Natural killer cell treated with Interleukin-12 subunit alpha and Interleukin-12 subunit beta and Interleukin-15 and Interleukin-18, amount 100 ng/mL, for 72 hours (primary cell): ENCODE measurements around the gene IL1RAPL2. TPM values are rescaled to one million over a fixed set of nuclear protein-coding genes. Genes with fewer than 3 reads are reported as not detected.
"Not testable (repeated sequence)": the region's sequence is repeated elsewhere in the genome, so short reads cannot be mapped to it uniquely, and the experiment has no call there.

Source experiments
- ATAC-seq, 2 donors: fragments of 150-1000 bp; cut with Tn5 transposase in 1 of 2; sonication (Bioruptor Pico), chemical (Tn5 transposase) in 1 of 2; 2 replicates each; pipeline ENCODE4 v1.10.0; 2021
- DNase-seq: peaks from one replicate; pipeline ENCODE4 v3.0.0; 2022; ENCODE audit warnings: low spot score
- H3K27ac Mint-ChIP-seq, 2 donors: 1 replicate in 1 of 2; 2 replicates in 1 of 2; pipeline ENCODE4 v1.8.0; 2022; ENCODE audit warnings: mixed read lengths in 2 of 2, mild to moderate bottlenecking in 1 of 2, moderate library complexity in 1 of 2
- H3K27me3 Mint-ChIP-seq, 2 donors: 1 replicate in 1 of 2; 2 replicates in 1 of 2; pipeline ENCODE4 v1.8.0; 2022; ENCODE audit warnings: mixed read lengths in 2 of 2
- H3K36me3 Mint-ChIP-seq: one replicate; pipeline ENCODE4 v1.8.0; 2022; ENCODE audit warnings: mixed read lengths
- H3K4me1 Mint-ChIP-seq, 2 donors: 1 replicate in 1 of 2; 2 replicates in 1 of 2; pipeline ENCODE4 v1.8.0; 2022; ENCODE audit warnings: low read depth in 2 of 2, mixed read lengths in 2 of 2, mild to moderate bottlenecking in 1 of 2
- H3K4me3 Mint-ChIP-seq: one replicate; pipeline ENCODE4 v1.8.0; 2022; ENCODE audit warnings: mixed read lengths
- H3K9me3 Mint-ChIP-seq: 2 replicates; pipeline ENCODE4 v1.8.0; 2022; ENCODE audit warnings: mixed read lengths
- total RNA-seq, 2 donors: library from RNA; stranded (reverse); gene quantifications; one replicate each; pipeline ENCODE4 v1.2.3, GENCODE V29; 2022

Gene IL1RAPL2
- total RNA-seq, 2 donors from 2014 or later, result not detected

- ATAC-seq (no peak), DNase-seq (no peak)
- Mint-ChIP-seq H3K27me3 (peaks cover 0 to 4% of the 10 kb centered on the region in 2 donors), H3K36me3 (peaks cover 5% of the 10 kb centered on the region), H3K9me3 (peaks cover 13% of the 10 kb centered on the region), H3K27ac (no peak overlapping the region), H3K4me1 (no peaks in the 10 kb centered on the region), H3K4me3 (no peak overlapping the region)
These were observed 1084.6 kb downstream of the IL1RAPL2 start for GRCh38 chrX:105650577-105650976.

- no peaks in the 10 kb centered on the region for H3K4me1 Mint-ChIP-seq
- peaks cover 9% of the 10 kb centered on the region for H3K9me3 Mint-ChIP-seq
- peaks cover 5% of the 10 kb centered on the region for H3K36me3 Mint-ChIP-seq
- ATAC-seq, result no peak
- H3K27ac Mint-ChIP-seq, result no peak overlapping the region
- peaks cover 0 to 2% of the 10 kb centered on the region in 2 donors for H3K27me3 Mint-ChIP-seq
- H3K4me3 Mint-ChIP-seq, result no peak overlapping the region
- DNase-seq, result no peak
These were observed 1085.0 kb downstream of the IL1RAPL2 start for GRCh38 chrX:105650986-105651385.

GRCh38 chrX:105653891-105654290 is 1087.9 kb downstream of the IL1RAPL2 start:
- Mint-ChIP-seq H3K36me3 (no peaks in the 10 kb centered on the region), H3K4me1 (no peaks in the 10 kb centered on the region), H3K4me3 (no peak overlapping the region), H3K27ac (no peak overlapping the region), H3K9me3 (peaks cover 4% of the 10 kb centered on the region), H3K27me3 (peaks cover 0 to 2% of the 10 kb centered on the region in 2 donors)
- DNase-seq (no peak), ATAC-seq (no peak)

GRCh38 chrX:105658136-105658535 is 1092.1 kb downstream of the IL1RAPL2 start:
- H3K36me3 Mint-ChIP-seq, result no peaks in the 10 kb centered on the region
- no peaks in the 10 kb centered on the region for H3K4me1 Mint-ChIP-seq
- no peak for ATAC-seq
- H3K4me3 Mint-ChIP-seq, result no peak overlapping the region
- no peak overlapping the region for H3K27ac Mint-ChIP-seq
- no peak for DNase-seq
- peaks cover 0 to 2% of the 10 kb centered on the region in 2 donors for H3K27me3 Mint-ChIP-seq
- no peaks in the 10 kb centered on the region for H3K9me3 Mint-ChIP-seq

GRCh38 chrX:105662248-105662647 is 1096.2 kb downstream of the IL1RAPL2 start:
- peaks cover 3% of the 10 kb centered on the region for H3K9me3 Mint-ChIP-seq
- H3K27ac Mint-ChIP-seq, result no peak overlapping the region

GRCh38 chrX:105664243-105664642 is 1098.2 kb downstream of the IL1RAPL2 start:
- Mint-ChIP-seq H3K27me3 (no peaks in the 10 kb centered on the region), H3K36me3 (no peaks in the 10 kb centered on the region), H3K27ac (no peak overlapping the region), H3K9me3 (peaks cover 3% of the 10 kb centered on the region), H3K4me3 (no peak overlapping the region), H3K4me1 (no peaks in the 10 kb centered on the region)
- DNase-seq, result no peak
- no peak for ATAC-seq

More at GRCh38 chrX:105662248-105662647, 1096.2 kb downstream of the IL1RAPL2 start:
- DNase-seq (no peak), ATAC-seq (no peak)
- Mint-ChIP-seq H3K36me3 (no peaks in the 10 kb centered on the region), H3K27me3 (no peaks in the 10 kb centered on the region), H3K4me3 (no peak overlapping the region), H3K4me1 (no peaks in the 10 kb centered on the region)

GRCh38 chrX:105684288-105684687 is 1118.3 kb downstream of the IL1RAPL2 start:
- H3K27me3 Mint-ChIP-seq, H3K4me3 Mint-ChIP-seq, DNase-seq, H3K4me1 Mint-ChIP-seq, H3K9me3 Mint-ChIP-seq, ATAC-seq, H3K36me3 Mint-ChIP-seq, H3K27ac Mint-ChIP-seq: not testable (repeated sequence)

- Mint-ChIP-seq H3K27ac (no peak overlapping the region), H3K4me1 (no peaks in the 10 kb centered on the region), H3K27me3 (peaks cover 0 to 3% of the 10 kb centered on the region in 2 donors), H3K36me3 (no peaks in the 10 kb centered on the region), H3K9me3 (peaks cover 4% of the 10 kb centered on the region), H3K4me3 (no peak overlapping the region)
- DNase-seq (no peak), ATAC-seq (no peak)
These were observed 1128.8 kb downstream of the IL1RAPL2 start for GRCh38 chrX:105694839-105695238.

GRCh38 chrX:105695451-105695850 is 1129.5 kb downstream of the IL1RAPL2 start:
- H3K4me1 Mint-ChIP-seq, result no peaks in the 10 kb centered on the region
- no peaks in the 10 kb centered on the region for H3K36me3 Mint-ChIP-seq
- H3K4me3 Mint-ChIP-seq, result no peak overlapping the region
- DNase-seq (no peak), ATAC-seq (no peak)
- peaks cover 4% of the 10 kb centered on the region for H3K9me3 Mint-ChIP-seq
- H3K27ac Mint-ChIP-seq, result no peak overlapping the region
- peaks cover 0 to 3% of the 10 kb centered on the region in 2 donors for H3K27me3 Mint-ChIP-seq

- no peak overlapping the region for H3K4me3 Mint-ChIP-seq
- H3K36me3 Mint-ChIP-seq, result no peaks in the 10 kb centered on the region
- DNase-seq, result no peak
These were observed 1130.9 kb downstream of the IL1RAPL2 start for GRCh38 chrX:105696870-105697269.

GRCh38 chrX:105697984-105698781 is 1132.2 kb downstream of the IL1RAPL2 start:
- Mint-ChIP-seq H3K27me3 (peaks cover 0 to 3% of the 10 kb centered on the region in 2 donors), H3K27ac (no peak overlapping the region), H3K4me1 (no peaks in the 10 kb centered on the region), H3K4me3 (no peak overlapping the region), H3K9me3 (no peaks in the 10 kb centered on the region), H3K36me3 (no peaks in the 10 kb centered on the region)
- ATAC-seq, result no peak
- DNase-seq, result no peak

More at GRCh38 chrX:105696870-105697269, 1130.9 kb downstream of the IL1RAPL2 start:
- peaks cover 0 to 3% of the 10 kb centered on the region in 2 donors for H3K27me3 Mint-ChIP-seq
- H3K27ac Mint-ChIP-seq, result no peak overlapping the region
- H3K9me3 Mint-ChIP-seq, result no peaks in the 10 kb centered on the region
- no peaks in the 10 kb centered on the region for H3K4me1 Mint-ChIP-seq
- no peak for ATAC-seq

GRCh38 chrX:105700331-105700730 is 1134.3 kb downstream of the IL1RAPL2 start:
- Mint-ChIP-seq H3K27ac (no peak overlapping the region), H3K36me3 (no peaks in the 10 kb centered on the region), H3K4me1 (no peaks in the 10 kb centered on the region), H3K9me3 (no peaks in the 10 kb centered on the region), H3K4me3 (no peak overlapping the region), H3K27me3 (no peaks in the 10 kb centered on the region)
- no peak for ATAC-seq
- DNase-seq, result no peak

GRCh38 chrX:105701310-105702052 is 1135.5 kb downstream of the IL1RAPL2 start:
- Mint-ChIP-seq H3K4me1 (no peaks in the 10 kb centered on the region), H3K27me3 (no peaks in the 10 kb centered on the region), H3K9me3 (no peaks in the 10 kb centered on the region), H3K36me3 (no peaks in the 10 kb centered on the region), H3K27ac (no peak overlapping the region), H3K4me3 (no peak overlapping the region)
- DNase-seq, result no peak
- no peak for ATAC-seq

GRCh38 chrX:105703876-105704275 is 1137.9 kb downstream of the IL1RAPL2 start:
- H3K4me1 Mint-ChIP-seq, result no peaks in the 10 kb centered on the region
- no peak for ATAC-seq
- H3K9me3 Mint-ChIP-seq, result no peaks in the 10 kb centered on the region
- H3K27ac Mint-ChIP-seq, result no peak overlapping the region
- no peaks in the 10 kb centered on the region for H3K36me3 Mint-ChIP-seq
- no peak overlapping the region for H3K4me3 Mint-ChIP-seq
- DNase-seq, result no peak
- H3K27me3 Mint-ChIP-seq, result no peaks in the 10 kb centered on the region
